Endometrium (tissue), 2 donors: Measurements from ENCODE around the gene ALDH1L1.
"Not testable (repeated sequence)": the region's sequence is repeated elsewhere in the genome, so short reads cannot be mapped to it uniquely, and the experiment has no call there.

Source experiments
- FAIRE-seq: peaks from 2 replicates; lab custom pipeline; 2012; peaks lifted over from hg19 to GRCh38; lab: Jason Lieb, UNC
- donor health status: control.
- donor health status: control.

Gene ALDH1L1

DNA sequence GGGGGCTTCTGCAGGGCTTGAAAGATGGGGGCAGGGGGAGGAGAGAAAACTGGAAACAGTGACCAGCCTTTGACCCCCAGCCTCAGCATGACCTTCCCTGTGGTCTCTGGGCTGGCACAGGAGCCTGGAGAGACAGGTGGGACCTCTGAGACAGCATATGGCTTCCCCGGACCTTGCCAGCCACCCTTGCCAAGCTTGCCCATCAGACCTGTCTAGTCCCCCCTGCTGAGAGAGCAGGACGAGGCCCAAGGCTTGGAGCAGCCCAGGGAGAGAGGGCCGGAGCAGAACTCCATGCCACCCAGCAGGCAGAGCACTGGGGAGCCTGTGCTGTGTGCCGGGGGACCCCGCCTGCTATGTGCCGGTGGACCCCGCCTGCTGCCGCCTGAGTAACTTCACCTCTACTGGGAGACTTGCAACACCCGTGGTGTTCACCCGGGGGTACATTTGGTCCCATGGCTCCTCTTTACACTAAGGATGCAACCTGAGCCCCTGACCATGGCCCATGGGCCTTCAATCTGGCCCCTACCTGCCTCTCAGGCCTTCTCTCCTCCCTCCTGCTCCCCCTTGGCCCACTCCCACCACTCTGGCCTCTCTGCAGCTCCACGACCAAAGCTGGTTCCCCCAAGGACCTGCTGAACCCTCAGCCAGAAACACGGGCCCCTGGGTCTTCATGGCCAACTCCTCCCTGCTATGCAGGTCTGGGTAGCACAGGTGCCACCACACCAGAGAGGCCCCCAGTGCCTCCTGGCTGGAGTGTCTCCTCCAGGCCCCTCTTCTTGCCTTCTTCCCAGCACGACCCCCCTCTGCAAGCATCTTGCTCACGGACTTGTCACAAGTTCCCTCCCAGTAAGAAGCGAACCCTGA lies 75.4 kb downstream of the ALDH1L1 start:
- no peak for FAIRE-seq

GRCh38 chr3:126104028-126104635 lies 76.3 kb downstream of the ALDH1L1 start:
- FAIRE-seq: no peak

GRCh38 chr3:126103121-126104027 lies 77.0 kb downstream of the ALDH1L1 start:
- FAIRE-seq: no peak

DNA sequence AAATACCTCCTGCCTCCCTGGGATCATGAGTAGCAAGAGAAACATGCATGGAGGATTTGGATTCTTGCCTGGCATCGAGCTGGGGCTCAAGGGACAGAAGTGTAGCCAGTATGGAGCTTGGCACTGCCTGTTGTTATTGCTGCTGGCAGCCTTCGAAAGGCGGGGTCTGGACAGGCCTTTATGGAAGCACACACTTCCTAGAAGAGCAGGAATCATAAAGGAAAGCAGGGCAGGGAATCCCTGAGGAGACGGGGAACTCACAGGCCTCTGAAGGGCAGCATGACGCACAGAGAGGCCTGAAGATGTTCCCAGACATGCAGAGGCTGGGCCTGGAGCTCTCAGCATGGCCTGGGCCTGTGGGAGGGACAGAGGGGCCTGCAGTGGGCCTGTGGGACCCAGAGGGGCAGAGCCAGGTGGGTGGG lies 77.8 kb downstream of the ALDH1L1 start:
- no peak for FAIRE-seq

- FAIRE-seq: no peak
Observed at GRCh38 chr3:126102011-126102410, 78.4 kb downstream of the ALDH1L1 start.

GRCh38 chr3:126101521-126101982 lies 78.8 kb downstream of the ALDH1L1 start:
- no peak for FAIRE-seq

GRCh38 chr3:126100634-126101301 lies 79.6 kb downstream of the ALDH1L1 start:
- FAIRE-seq: no peak

- FAIRE-seq: no peak
Observed at GRCh38 chr3:126100269-126100633, 80.1 kb downstream of the ALDH1L1 start.

DNA sequence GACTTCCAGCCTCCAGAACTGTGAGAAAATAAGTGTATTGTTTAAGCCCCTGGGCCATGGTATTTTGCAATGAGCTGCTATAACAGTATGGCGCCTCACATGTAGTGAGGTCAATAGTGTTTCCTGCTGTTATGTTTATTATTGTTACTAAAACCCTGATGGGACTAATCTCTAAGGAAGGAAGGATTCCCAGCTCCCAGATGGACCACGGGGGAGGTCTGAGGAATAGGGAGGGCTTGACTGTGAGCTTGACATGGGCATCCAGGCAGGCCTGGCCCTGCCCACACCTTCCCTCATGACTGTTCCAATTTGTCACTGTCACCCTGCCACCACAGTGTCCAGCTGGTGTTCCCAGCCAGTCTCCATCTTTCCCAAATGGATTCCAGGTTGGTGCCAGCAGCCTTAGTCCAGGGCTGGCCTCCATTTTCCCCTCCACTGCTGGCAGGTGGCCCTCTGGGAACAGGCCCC lies 82.0 kb downstream of the ALDH1L1 start:
- FAIRE-seq: no peak

- FAIRE-seq: no peak
Observed at GRCh38 chr3:126097801-126098200, 82.6 kb downstream of the ALDH1L1 start.

- FAIRE-seq: not testable (repeated sequence)
Observed at GRCh38 chr3:126096274-126096673, 84.1 kb downstream of the ALDH1L1 start.

DNA sequence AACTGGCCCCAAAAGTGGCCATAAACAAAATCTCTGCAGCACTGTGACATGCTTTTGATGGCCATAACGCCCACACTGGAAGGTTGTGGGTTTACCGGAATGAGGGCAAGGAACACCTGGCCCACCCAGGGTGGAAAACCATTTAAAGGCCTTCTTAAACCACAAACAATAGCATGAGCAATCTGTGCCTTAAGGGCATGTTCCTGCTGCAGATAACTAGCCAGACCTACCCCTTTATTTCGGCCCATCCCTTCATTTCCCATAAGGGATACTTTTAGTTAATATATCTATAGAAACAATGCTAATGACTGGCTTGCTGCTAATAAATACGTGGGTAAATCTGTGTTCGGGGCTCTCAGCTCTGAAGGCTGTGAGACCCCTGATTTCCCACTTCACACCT lies 88.3 kb downstream of the ALDH1L1 start:
- not testable (repeated sequence) for FAIRE-seq

DNA sequence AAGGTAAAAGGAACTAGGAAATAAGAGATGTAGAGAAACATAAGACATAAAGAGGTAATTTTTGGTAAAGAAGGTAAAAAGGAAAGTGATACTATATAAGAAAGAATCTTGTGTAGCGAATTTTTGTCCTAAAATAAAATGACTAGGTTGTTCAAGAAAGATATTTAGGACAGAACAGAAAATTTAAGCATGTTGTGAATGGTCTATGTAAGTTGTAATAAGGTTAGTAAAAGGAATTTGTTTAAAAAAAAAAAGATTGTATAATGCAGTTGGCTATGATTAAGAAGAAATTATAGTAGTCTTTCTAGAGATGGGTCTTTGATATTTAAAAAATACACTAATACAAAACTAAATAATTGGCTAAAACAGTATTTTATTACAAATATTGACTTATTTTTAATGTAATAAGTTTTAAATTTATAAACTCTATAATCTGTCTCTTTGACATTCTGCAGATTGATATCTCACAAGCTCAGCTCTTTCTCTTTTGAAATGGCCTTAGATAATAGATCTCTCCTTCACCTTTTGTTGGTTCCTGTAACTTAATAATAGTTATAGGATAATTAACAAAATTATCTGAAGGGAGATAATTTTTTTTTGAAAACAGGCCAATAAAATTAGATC lies 92.7 kb downstream of the ALDH1L1 start:
- peak; percentile 18 for FAIRE-seq

DNA sequence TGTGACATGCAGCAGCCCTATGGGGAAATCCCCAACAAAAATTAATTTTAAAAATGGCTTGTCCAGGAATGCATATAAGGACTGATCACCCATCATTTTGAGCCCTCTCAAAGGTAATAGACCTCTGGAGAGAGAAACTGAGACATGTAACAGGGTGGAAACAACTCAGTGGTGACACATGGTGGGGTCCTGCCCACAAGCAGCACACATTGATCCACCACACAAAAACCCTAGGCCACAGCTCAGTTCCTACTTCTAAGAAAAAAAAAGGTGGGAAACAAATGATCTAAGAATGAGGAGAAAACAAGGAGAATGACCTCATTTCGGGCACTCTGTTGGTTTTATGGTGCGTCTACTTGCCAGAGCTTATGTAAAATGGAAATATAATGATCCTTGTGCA lies 94.5 kb downstream of the ALDH1L1 start:
- no peak for FAIRE-seq

DNA sequence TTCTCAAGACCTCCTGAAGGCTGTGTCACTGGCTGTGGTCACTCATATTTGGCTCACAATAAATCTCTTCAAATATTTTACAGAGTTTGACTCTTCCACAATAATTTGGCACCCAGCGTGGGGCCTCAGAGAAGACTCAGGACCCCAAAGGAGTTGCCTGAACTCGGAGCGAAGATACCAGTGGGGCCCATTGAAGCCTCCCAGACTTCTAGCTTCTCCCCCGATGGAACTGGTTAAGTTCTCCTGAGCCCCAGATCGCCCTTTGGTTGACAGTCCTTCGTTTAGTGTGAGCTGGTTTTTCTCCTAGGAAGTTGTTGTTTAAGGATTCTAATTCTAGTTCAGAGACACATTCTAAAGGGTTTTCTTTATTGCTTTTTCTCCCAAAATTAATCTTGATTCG lies 95.1 kb downstream of the ALDH1L1 start:
- no peak for FAIRE-seq

DNA sequence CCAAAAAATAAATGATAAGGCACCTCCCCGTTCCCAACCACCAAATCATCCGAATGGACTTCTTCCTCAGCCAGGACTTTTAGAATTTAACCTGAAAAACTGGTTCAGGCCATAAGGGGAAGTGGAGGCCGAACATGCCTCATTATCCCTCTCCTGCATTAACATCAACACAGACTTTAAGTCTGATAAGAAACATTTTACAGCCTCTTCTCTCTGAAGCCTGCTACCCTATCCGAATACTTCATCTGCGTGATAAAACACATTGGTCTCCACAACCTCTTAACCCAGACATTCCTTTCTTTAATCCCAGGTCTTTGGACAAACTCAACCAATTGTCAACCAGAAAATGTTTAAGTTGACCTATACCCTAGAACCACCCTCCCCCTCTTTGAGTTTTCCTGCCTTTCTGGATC lies 95.6 kb downstream of the ALDH1L1 start:
- no peak for FAIRE-seq

GRCh38 chr3:126083913-126084767 lies 96.2 kb downstream of the ALDH1L1 start, which contains the start of gene SLC41A3:
Gene SLC41A3, minus strand, starts transcription at chr3:126084124. Its CDS starts 15,905 bp downstream, at chr3:126068219.
- FAIRE-seq: no peak

DNA sequence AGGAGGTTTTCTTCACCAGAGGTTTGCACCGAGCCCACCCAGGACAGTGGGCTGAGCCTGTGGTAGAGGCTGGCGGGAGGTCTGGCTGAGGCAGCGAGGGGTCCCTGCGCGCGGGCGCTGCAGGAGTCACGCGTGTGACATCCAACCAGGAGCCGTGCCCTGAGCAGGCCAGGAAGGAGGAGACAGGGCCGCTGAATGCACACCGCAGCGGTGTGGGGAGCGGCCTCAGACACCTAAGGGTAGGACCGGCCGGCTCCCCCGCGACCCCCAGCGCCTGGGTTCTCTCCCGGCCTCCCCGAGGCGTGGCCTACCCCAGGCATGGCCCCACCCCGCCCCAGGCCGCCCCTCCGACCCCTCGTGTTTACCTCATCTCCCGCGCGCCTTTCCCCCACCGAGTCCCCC lies 96.9 kb downstream of the ALDH1L1 start:
- no peak for FAIRE-seq

DNA sequence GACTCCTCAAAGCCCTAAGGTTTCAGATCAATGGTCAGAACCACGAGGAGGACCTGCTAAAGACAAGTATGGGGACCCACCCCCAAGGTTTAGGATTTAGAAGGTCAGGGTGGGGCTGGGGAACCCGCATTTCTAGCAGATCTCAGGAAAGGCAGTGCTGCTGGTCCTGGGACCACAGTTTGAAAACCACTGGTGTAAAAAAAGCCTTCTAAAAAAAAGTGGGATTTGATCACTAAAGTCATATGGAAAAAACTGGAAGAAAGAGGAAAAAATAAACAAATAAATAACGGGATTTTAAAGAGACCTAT lies 97.3 kb downstream of the ALDH1L1 start:
- no peak for FAIRE-seq

DNA sequence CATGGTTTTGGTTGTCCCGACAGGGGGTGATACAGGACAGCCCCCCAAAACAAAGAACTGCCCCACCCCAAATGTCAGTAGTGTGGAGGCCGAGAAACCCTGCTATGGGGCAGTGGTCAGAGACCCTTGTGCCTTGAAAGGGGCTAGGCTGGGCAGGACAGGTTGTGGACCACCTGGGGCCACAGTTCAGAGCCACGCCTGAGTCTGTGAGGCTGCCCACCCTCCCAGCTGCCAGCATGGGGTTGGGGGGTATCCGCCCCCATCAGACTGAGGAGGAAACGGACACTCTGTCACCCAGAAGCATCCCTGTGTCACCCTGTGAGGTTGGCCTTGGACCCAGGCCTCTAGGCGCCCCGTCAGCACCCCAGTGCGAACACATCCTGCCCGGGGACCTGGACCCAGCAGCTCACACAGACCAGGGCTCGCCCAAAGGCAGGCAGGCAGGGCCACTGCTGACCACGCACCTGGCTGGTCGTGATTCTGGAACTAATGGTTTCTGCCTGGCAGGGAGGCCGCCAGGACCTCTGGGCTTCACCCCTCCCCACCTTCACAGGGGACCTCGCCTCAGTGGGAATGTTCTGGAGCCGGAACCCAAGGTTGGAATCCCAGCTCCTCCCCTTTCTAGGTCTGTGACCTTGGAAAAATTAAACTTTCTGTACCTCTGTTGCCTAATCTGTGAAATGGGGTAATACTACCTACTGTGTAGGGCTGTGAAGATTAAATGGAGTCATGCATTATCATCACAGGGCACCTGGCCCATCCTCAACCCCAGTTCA lies 97.8 kb downstream of the ALDH1L1 start:
- no peak for FAIRE-seq
